Mesothelial cell of epicardium (in vitro differentiated cells): ENCODE measurements around the gene MRGPRE. TPM values are rescaled to one million over a fixed set of nuclear protein-coding genes. Genes with fewer than 3 reads are reported as not detected.

ENCODE experiments used
- DNase-seq, 2 experiments: peaks; one replicate each; pipeline ENCODE4 v3.0.0; 2021; ENCODE audit warnings: low spot score in 2 of 2; ENCODE audit not compliant: unreplicated experiment in 2 of 2
- H3K27ac Mint-ChIP-seq: 2 replicates; pipeline ENCODE4 v1.8.0; 2021; ENCODE audit warnings: mixed read lengths
- H3K27me3 Mint-ChIP-seq: 2 replicates; pipeline ENCODE4 v1.8.0; 2021; ENCODE audit warnings: low read depth, mixed read lengths
- H3K36me3 Mint-ChIP-seq: 2 replicates; pipeline ENCODE4 v1.8.0; 2021; ENCODE audit warnings: mixed read lengths
- H3K4me1 Mint-ChIP-seq: 2 replicates; pipeline ENCODE4 v1.8.0; 2021; ENCODE audit warnings: mixed read lengths
- H3K4me3 Mint-ChIP-seq: 2 replicates; pipeline ENCODE4 v1.8.0; 2021; ENCODE audit warnings: mild to moderate bottlenecking, moderate library complexity, mixed read lengths
- H3K9me3 Mint-ChIP-seq: 2 replicates; pipeline ENCODE4 v1.8.0; 2021; ENCODE audit warnings: mixed read lengths
- total RNA-seq: library from RNA; stranded (reverse); gene quantifications from 3 replicates; pipeline ENCODE4 v1.2.1, GENCODE V29; 2021
- TF ChIP-seq, protein P1 (sequence below): fragments of 200-600 bp; sonication (generic); IDR thresholded peaks from one replicate; pipeline ENCODE4 v1.5.0; 2021; ENCODE audit warnings: antibody characterized with exemption; ENCODE audit not compliant: unreplicated experiment

MRGPRE gene
- total RNA-seq, 1 donor from 2014 or later, result not detected

DNA sequence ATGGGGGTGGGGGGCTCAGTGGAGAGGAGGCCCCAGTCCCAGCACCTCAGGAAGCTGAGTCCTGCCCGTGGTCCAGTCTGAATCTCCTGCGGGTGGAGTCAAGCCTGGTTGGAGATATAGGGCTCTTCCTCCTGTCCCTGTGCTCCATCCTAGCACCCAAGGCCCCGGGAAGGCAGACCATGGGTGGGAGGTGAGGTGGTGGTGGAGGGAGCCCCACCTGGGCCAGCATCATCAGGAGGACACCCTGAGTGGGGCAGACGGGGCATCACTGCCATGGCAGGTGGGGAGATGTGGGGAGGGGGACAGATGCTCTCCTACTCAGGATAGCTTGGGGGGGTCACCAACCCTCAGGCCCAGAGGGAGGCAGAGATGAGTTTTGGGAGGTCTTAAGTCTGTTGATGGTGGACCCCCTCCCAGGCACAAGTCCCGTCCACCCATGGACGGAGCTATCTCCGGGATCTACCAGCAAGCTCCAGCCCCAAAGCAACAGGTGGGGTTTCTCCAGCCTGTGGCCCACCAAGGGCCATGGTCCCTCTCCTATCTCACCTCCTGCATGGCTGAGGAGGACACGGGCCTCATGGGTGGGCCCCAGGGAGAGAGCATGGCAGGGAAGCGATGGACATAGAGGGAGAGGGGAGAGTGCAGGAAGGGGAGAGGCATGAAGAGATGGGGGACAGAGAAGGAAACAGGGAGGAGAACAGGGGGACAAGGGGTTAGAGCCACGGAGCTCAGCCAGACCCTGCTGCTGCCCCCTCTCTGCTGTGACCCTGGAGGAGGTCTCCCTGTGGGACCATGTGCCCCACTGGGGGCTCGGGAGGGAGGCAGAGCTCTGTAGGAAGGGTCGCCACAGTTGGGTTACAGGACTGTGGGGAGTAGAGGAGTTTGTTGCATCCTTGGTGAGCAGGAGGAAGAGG lies 1.3 kb downstream of the MRGPRE start:
- Mint-ChIP-seq H3K9me3 (no peaks in the 10 kb centered on the region), H3K36me3 (no peaks in the 10 kb centered on the region), H3K27me3 (peaks cover 35% of the 10 kb centered on the region), H3K4me1 (no peaks in the 10 kb centered on the region), H3K4me3 (no peak overlapping the region), H3K27ac (no peak overlapping the region)
- TF ChIP-seq, protein P1, sequence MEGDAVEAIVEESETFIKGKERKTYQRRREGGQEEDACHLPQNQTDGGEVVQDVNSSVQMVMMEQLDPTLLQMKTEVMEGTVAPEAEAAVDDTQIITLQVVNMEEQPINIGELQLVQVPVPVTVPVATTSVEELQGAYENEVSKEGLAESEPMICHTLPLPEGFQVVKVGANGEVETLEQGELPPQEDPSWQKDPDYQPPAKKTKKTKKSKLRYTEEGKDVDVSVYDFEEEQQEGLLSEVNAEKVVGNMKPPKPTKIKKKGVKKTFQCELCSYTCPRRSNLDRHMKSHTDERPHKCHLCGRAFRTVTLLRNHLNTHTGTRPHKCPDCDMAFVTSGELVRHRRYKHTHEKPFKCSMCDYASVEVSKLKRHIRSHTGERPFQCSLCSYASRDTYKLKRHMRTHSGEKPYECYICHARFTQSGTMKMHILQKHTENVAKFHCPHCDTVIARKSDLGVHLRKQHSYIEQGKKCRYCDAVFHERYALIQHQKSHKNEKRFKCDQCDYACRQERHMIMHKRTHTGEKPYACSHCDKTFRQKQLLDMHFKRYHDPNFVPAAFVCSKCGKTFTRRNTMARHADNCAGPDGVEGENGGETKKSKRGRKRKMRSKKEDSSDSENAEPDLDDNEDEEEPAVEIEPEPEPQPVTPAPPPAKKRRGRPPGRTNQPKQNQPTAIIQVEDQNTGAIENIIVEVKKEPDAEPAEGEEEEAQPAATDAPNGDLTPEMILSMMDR, result no peak
- no peak for DNase-seq

DNA sequence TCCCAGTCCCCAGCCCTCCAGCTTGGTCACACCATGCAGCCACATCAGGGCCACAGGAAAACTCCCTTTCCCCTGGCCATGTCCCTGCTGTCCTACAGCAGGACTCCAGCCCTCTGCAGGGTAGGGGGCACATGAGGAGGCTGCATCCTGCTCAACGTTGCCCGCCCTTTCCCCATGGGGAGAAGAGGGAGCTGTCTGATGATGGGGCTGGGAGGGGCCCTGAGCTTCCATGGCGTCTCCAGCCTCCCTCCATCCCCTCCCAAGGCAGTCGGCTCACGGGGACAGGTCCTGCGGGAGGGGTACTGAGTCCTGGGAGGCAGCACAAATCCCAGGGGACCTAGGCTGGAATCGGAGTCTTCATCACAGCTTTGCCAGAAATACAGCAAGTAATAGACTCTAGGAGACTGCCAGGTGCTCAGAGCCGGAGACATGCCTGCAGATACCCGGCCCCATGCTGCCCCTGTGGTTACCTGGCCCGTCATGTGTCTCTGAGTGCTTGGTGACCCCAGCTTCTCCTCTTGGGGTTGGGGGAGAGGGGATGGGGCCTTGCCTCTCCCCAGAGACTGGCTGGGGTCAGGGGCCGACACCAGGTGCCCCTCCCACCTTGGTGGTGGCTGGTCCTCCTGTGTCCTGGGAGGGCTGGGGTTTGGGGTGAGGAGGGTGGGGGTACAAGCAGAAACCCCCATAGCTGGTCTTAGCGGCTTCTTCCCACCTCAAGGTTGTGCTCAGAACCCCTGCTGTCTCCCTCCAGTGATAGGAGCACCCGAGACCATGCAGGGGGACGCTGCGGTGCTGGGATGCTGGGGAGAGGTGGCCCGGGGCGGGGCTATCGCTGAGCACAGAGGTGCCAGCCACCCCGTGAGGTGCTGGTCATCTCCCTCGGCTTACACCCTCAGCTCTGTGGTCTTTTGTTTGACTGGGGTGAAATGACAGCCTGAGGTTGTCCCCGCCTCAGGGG lies 2.3 kb downstream of the MRGPRE start:
- Mint-ChIP-seq H3K4me1 (no peaks in the 10 kb centered on the region), H3K4me3 (no peak overlapping the region), H3K27ac (no peak overlapping the region), H3K36me3 (no peaks in the 10 kb centered on the region), H3K27me3 (peaks cover 29% of the 10 kb centered on the region), H3K9me3 (no peaks in the 10 kb centered on the region)
- DNase-seq, result no peak
- TF ChIP-seq, protein P1, result no peak

DNA sequence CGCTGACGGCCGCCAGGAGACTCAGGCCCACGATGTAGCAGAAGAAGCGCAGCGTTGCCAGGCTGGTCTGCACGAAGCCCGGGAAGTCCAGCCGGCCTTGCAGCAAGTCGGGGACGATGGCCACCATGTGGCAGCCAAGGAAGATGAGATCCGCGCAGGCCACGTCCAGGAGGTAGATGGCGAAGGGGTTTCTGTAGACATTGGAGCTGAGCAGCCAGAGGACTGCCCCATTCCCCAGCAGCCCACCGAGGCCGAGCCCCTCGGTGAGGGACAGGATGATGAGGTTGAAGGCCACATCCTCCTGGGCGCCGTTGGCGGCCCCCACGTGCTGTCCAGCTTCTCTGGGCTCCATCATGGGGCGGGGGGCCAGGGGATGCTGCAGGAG lies 3.8 kb downstream of the MRGPRE start:
- H3K27me3 Mint-ChIP-seq, result peaks cover 33% of the 10 kb centered on the region
- H3K27ac Mint-ChIP-seq, result no peak overlapping the region
- H3K4me3 Mint-ChIP-seq, result no peak overlapping the region
- TF ChIP-seq, protein P1, result no peak
- no peak for DNase-seq
- no peaks in the 10 kb centered on the region for H3K9me3 Mint-ChIP-seq
- no peaks in the 10 kb centered on the region for H3K4me1 Mint-ChIP-seq
- no peaks in the 10 kb centered on the region for H3K36me3 Mint-ChIP-seq

DNA sequence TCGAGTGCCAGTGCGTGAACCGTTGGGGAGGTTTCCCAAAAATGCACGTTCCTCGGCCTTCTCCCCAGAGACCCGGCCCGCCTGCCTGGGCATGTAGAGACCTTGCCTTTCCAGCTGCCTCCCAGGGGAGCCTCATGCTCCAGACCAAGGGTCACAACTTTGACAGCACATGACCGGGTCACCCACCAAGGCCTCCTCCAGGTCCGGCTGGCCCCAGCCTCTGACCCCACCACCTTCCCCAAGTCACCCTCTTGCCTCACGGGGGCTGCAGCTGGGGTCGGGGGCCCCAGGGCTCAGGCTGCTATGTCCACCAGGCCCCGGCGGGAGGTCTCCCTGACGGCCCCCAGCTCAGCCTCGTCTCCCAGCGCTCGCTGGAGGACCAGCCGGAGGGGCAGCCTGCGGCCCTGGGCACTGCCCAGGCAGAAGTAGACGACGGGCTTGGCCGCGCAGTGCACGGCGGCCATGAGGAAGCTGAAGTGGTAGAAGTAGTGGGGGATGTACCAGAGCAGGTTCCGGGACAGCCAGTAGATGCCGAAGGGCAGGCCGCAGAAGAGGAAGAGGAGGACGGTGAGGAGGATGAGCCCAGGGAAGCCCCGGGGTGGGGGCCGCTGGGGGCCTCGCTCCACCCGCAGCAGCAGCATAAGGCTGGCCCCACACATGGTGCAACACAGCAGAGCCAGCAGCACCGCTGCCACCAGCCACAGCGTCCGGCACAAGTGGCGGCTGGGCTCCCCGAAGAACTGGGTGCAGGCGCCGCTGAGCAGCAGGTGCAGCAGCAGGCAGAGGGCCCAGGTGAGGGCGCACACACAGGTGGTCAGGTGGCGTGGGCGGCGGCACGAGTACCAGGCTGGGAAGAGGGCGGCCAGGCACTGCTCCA lies 4.4 kb downstream of the MRGPRE start:
- H3K27ac Mint-ChIP-seq, result no peak overlapping the region
- H3K27me3 Mint-ChIP-seq, result peaks cover 34% of the 10 kb centered on the region
- H3K4me1 Mint-ChIP-seq, result no peaks in the 10 kb centered on the region
- no peak overlapping the region for H3K4me3 Mint-ChIP-seq
- TF ChIP-seq, protein P1, result no peak
- H3K9me3 Mint-ChIP-seq, result no peaks in the 10 kb centered on the region
- no peak for DNase-seq
- no peaks in the 10 kb centered on the region for H3K36me3 Mint-ChIP-seq
